ENCODE data around the gene EGFL7. TPM values are rescaled to one million over a fixed set of nuclear protein-coding genes. Genes with fewer than 3 reads are reported as not detected.

EGFL7 gene
- total and polyA plus RNA-seq, 2 of the 8 experiments (the other 6 are each of a cell fraction or from before 2014, with no cell fraction given), result 37.8 to 53.4 TPM

DNA sequence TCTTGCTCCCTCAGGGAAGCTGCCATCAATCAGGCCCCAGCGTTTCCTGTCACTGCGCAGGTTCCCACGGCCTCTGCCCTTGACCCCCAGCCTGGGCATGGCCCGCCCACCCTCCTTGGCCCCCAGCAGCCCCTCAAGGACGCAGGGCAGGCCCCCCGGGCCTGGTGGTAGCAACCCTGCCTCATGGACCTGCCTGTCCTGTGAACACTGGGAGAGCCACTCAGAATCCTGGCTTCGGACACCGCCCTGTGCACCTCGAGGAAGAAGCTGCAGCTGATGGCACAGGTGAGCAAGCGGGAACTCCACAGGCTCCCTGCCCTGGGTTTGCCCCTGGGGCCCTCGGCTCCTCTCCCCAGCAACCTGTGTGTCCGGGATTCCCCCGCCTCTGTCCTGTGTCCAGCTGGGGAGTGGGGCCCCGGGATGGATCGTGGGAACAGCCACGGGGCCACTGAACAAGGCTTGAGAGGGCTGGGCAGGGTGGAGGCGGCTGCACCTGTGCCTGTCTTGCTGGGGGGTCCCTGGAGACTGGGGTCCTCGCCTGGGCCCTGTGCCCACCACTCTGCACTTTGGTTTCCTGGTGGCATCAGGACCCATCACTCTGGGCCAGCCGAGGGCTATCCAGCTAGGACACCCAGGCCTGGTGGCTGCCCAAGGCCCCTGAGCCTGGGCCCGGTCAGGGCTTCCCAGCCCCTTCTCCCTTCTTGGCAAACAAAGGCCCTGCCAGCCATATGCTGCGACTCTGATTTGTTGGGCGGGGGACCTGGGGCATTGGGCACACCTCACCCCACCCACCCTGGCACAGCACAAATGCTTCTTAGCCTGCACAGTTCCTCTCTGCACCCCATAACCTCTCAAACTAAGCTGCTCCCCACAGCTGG is 33.5 kb upstream of the EGFL7 start:
- no peak overlapping the region for H2BK120ac ChIP-seq (replicated peaks; ENCODE audit: low read depth, low read length)
- no peak overlapping the region for H4K91ac ChIP-seq (replicated peaks; ENCODE audit: insufficient read length, low read length)
- peak overlapping the region; percentile 60; the same call in 1 of the 2 replicates for H2BK12ac ChIP-seq (ENCODE audit: low read depth, low read length)
- H3K36me3 ChIP-seq (ENCODE audit: control insufficient read depth in 2 of 4, insufficient read depth in 4 of 4, low read length in 3 of 4), result no peaks in the 10 kb centered on the region
- peaks cover 0 to 9% of the 10 kb centered on the region in 2 experiments for H4K20me1 ChIP-seq (replicated peaks in 1 of 2; ENCODE audit: control insufficient read depth in 1 of 2, insufficient read depth in 2 of 2, low read length in 2 of 2)
- no peak overlapping the region for H3K4me2 ChIP-seq (ENCODE audit: insufficient read depth in 1 of 2, low read depth in 2 of 2, low read length in 2 of 2)
- no peak overlapping the region for H4K5ac ChIP-seq (ENCODE audit: insufficient read length, low read depth, low read length)
- no peak overlapping the region for H3K4ac ChIP-seq (replicated peaks; ENCODE audit: insufficient read length, low read depth, low read length)
- DNase-seq (ENCODE audit: low read depth in 1 of 2, low spot score in 2 of 2) (peak in 1 of 2 experiments; percentile 47), FAIRE-seq (no peak)
- H3K79me1 ChIP-seq (ENCODE audit: low read depth, low read length), result no peaks in the 10 kb centered on the region
- no peak overlapping the region; the same call in 1 of the 2 replicates for H2BK5ac ChIP-seq (ENCODE audit: low read depth, low read length)
- no peak overlapping the region for H3K23ac ChIP-seq (ENCODE audit: insufficient read length)
- no peak overlapping the region for H2AK5ac ChIP-seq (ENCODE audit: low read depth, low read length)
- no peak for TF ChIP-seq CHD2 (IDR thresholded peaks at IDR 0.05; ENCODE audit: low read length)
- TF ChIP-seq RFX5 (IDR thresholded peaks at IDR 0.05; ENCODE audit: borderline replicate concordance, low read depth, low read length), result no peak
- TF ChIP-seq, protein P1, sequence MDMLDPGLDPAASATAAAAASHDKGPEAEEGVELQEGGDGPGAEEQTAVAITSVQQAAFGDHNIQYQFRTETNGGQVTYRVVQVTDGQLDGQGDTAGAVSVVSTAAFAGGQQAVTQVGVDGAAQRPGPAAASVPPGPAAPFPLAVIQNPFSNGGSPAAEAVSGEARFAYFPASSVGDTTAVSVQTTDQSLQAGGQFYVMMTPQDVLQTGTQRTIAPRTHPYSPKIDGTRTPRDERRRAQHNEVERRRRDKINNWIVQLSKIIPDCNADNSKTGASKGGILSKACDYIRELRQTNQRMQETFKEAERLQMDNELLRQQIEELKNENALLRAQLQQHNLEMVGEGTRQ (IDR thresholded peaks at IDR 0.05; ENCODE audit: low read length), result no peak
- TF ChIP-seq TEAD4 (IDR thresholded peaks at IDR 0.05; ENCODE audit: low read depth, low read length), result no peak
- TF ChIP-seq PHF8 (conservative IDR thresholded peaks at IDR 0.05; ENCODE audit: low read depth, low read length), result no peak
- TF ChIP-seq CBX8 (IDR thresholded peaks at IDR 0.05; ENCODE audit: borderline replicate concordance, low read depth, low read length), result no peak
- no peak for TF ChIP-seq KDM4A (IDR thresholded peaks at IDR 0.05; ENCODE audit: low read depth, low read length, severe bottlenecking)
- ChIA-PET CTCF (ENCODE audit: partially characterized antibody) (interaction anchor here (0.6 to 9.6 kb wide), 43 partner anchors 9 to 240 kb away, joined by 3 to 253 read pairs (median 3); partner anchors contain the start of gene INPP5E), POLR2A (ENCODE audit: partially characterized antibody) (interaction anchor here (0.7 to 1.2 kb wide), 7 partner anchors 9 to 270 kb away, joined by 3 to 4 read pairs (median 3); no protein-coding TSS in a partner anchor)
- H3K23me2 ChIP-seq (ENCODE audit: low read depth, low read length), result no peaks in the 10 kb centered on the region
- no peak overlapping the region for H3K4me3 ChIP-seq (ENCODE audit: extremely low read depth in 1 of 4, insufficient read depth in 2 of 4, low read depth in 3 of 4, low read length in 4 of 4)
- H3K27ac ChIP-seq (ENCODE audit: low read depth, low read length), result no peak overlapping the region
- no peaks in the 10 kb centered on the region for H3K27me3 ChIP-seq (replicated peaks in 1 of 4; ENCODE audit: control insufficient read depth in 3 of 4, extremely low read depth in 1 of 4, insufficient read depth in 3 of 4, low read length in 3 of 4)
- no peaks in the 10 kb centered on the region for H3K9me3 ChIP-seq (ENCODE audit: insufficient read depth in 2 of 2, low read depth in 1 of 2, low read length in 1 of 2)
- H3K14ac ChIP-seq (ENCODE audit: insufficient read length), result no peak overlapping the region
- no peak overlapping the region for H3K56ac ChIP-seq (replicated peaks; ENCODE audit: insufficient read length, low read depth, low read length)
- no peaks in the 10 kb centered on the region for H3K79me2 ChIP-seq (ENCODE audit: control insufficient read depth in 1 of 2, insufficient read depth in 2 of 2, low read length in 2 of 2)
- H3K18ac ChIP-seq (ENCODE audit: extremely low read depth, low read length), result no peak overlapping the region
- WGBS, 2 experiments (ENCODE audit: extremely low coverage in 1 of 2, insufficient coverage in 1 of 2, insufficient read length in 1 of 2, insufficient replicate concordance in 2 of 2, low coverage in 1 of 2, low lambda C conversion rate in 2 of 2, missing lambda C conversion rate in 1 of 2), result 93% methylated on average over 17 of the region's 22 CpGs; no CpG with 5 or more reads in 1 of the 2 experiments
- H2BK15ac ChIP-seq (ENCODE audit: low read length), result no peak overlapping the region
- no peak overlapping the region for H3K9ac ChIP-seq (replicated peaks in 1 of 4; ENCODE audit: extremely low read depth in 1 of 4, low read depth in 3 of 4, low read length in 3 of 4)
- no peak overlapping the region for H2AFZ ChIP-seq (ENCODE audit: low read length)
- no peak overlapping the region; the same call in 1 of the 2 replicates for H4K8ac ChIP-seq (ENCODE audit: extremely low read depth, insufficient read depth, low read length)
- no peak overlapping the region for H2BK20ac ChIP-seq (ENCODE audit: low read length)
- peaks cover 0 to 9% (median 0%) of the 10 kb centered on the region in 4 experiments; a peak in 3 of 7 replicates for H3K4me1 ChIP-seq (replicated peaks in 1 of 4; ENCODE audit: control insufficient read depth in 3 of 4, insufficient read depth in 4 of 4, low read length in 3 of 4)
